HL-60 (cell line): ENCODE results near the gene WNT11.

Experiments
- DNase-seq, 2 experiments: peaks; one replicate each; pipeline ENCODE4 v3.0.0-alpha.2; 2010 to 2020; ENCODE audit warnings: low read depth in 1 of 2, low spot score in 1 of 2
- H3K27ac ChIP-seq: fragments of 250-450 bp; sonication (Bioruptor Pico); replicated peaks from 2 replicates; pipeline ENCODE4 v1.5.1; 2020; ENCODE audit warnings: mild to moderate bottlenecking, moderate library complexity
- H3K27me3 ChIP-seq: fragments of 250-450 bp; sonication (Bioruptor Pico); 2 replicates; pipeline ENCODE4 v1.5.1; 2021; ENCODE audit warnings: mild to moderate bottlenecking, moderate library complexity; ENCODE audit not compliant: insufficient read depth, poor library complexity, severe bottlenecking
- H3K4me3 ChIP-seq: replicated peaks from 2 replicates; pipeline ENCODE4 v1.5.1; 2011; ENCODE audit warnings: mild to moderate bottlenecking, control low read depth, low read length; ENCODE audit not compliant: insufficient read depth
- CTCF ChIP-seq: IDR thresholded peaks from one replicate; pipeline ENCODE4 v1.5.1; 2011; ENCODE audit warnings: low read length, control low read depth, inconsistent platforms; ENCODE audit not compliant: insufficient read depth
- GABPA ChIP-seq: IDR thresholded peaks from 2 replicates; pipeline ENCODE4 v1.6.1; 2012; ENCODE audit warnings: low read depth
- POLR2AphosphoS5 ChIP-seq: IDR thresholded peaks from 2 replicates; pipeline ENCODE4 v1.6.1; 2012; ENCODE audit warnings: low read depth
- REST ChIP-seq: IDR thresholded peaks from 2 replicates; pipeline ENCODE4 v1.6.1; 2012; ENCODE audit warnings: low read depth; ENCODE audit not compliant: insufficient replicate concordance
- SPI1 ChIP-seq: IDR thresholded peaks from 2 replicates; pipeline ENCODE4 v1.6.1; 2012; ENCODE audit warnings: low read depth, mild to moderate bottlenecking, borderline replicate concordance

WNT11 gene

GRCh38 chr11:76169473-76169896, 36.8 kb downstream of the WNT11 start:
- peaks cover 3% of the 10 kb centered on the region for H3K27me3 ChIP-seq
- H3K4me3 ChIP-seq: no peak overlapping the region
- no peak overlapping the region for H3K27ac ChIP-seq
- DNase-seq: no peak
- TF ChIP-seq SPI1 (no peak), POLR2AphosphoS5 (no peak), CTCF (no peak)

GRCh38 chr11:76167590-76167989, 38.7 kb downstream of the WNT11 start:
- H3K27me3 ChIP-seq: peaks cover 3% of the 10 kb centered on the region
- H3K27ac ChIP-seq: no peak overlapping the region
- no peak overlapping the region for H3K4me3 ChIP-seq
- TF ChIP-seq CTCF: no peak
- no peak for TF ChIP-seq REST
- TF ChIP-seq POLR2AphosphoS5: no peak
- no peak for TF ChIP-seq GABPA
- TF ChIP-seq SPI1: no peak
- no peak for DNase-seq

GRCh38 chr11:76166314-76166713, 40.0 kb downstream of the WNT11 start:
- no peak overlapping the region for H3K4me3 ChIP-seq
- peaks cover 3% of the 10 kb centered on the region for H3K27me3 ChIP-seq
- DNase-seq: no peak
- H3K27ac ChIP-seq: no peak overlapping the region
- TF ChIP-seq CTCF (no peak), GABPA (no peak), SPI1 (no peak), REST (no peak), POLR2AphosphoS5 (no peak)
